Calu3 (cell line): ENCODE data around the gene CA12. TPM values are rescaled to one million over a fixed set of nuclear protein-coding genes. Genes with fewer than 3 reads are reported as not detected.

Source experiments
- BruUV-seq: library from RNA; stranded (reverse); fragments of 400-500 nt; replicated peaks from 2 replicates; lab custom pipeline; 2021; lab: Mats Ljungman, UMichigan
- CTCF ChIA-PET: fragments of 300-600 bp; sonication (Branson Sonifier 250); formaldehyde crosslinking; loops from one replicate; lab custom pipeline; 2022; ENCODE audit warnings: antibody characterized with exemption; lab: Charles Lee
- DNase-seq: peaks from one replicate; pipeline ENCODE4 v3.0.0; 2022
- H3K27ac Mint-ChIP-seq: one replicate; pipeline ENCODE4 v1.8.0; 2022; ENCODE audit warnings: mixed read lengths; ENCODE audit not compliant: unreplicated experiment
- H3K27me3 Mint-ChIP-seq: one replicate; pipeline ENCODE4 v1.8.0; 2022; ENCODE audit warnings: mixed read lengths; ENCODE audit not compliant: unreplicated experiment
- H3K36me3 Mint-ChIP-seq: one replicate; pipeline ENCODE4 v1.8.0; 2022; ENCODE audit warnings: mild to moderate bottlenecking, moderate library complexity, mixed read lengths; ENCODE audit not compliant: insufficient read depth, unreplicated experiment
- H3K4me1 Mint-ChIP-seq: one replicate; pipeline ENCODE4 v1.8.0; 2022; ENCODE audit warnings: mild to moderate bottlenecking, low read depth, mixed read lengths; ENCODE audit not compliant: unreplicated experiment
- H3K4me3 Mint-ChIP-seq: one replicate; pipeline ENCODE4 v1.8.0; 2022; ENCODE audit warnings: mild to moderate bottlenecking, low read depth, moderate library complexity, mixed read lengths; ENCODE audit not compliant: unreplicated experiment
- H3K9me3 Mint-ChIP-seq: one replicate; pipeline ENCODE4 v1.8.0; 2022; ENCODE audit warnings: low read depth, mixed read lengths; ENCODE audit not compliant: unreplicated experiment
- intact Hi-C: fragments of 100-400 bp; cut with micrococcal nuclease; formaldehyde crosslinking; loops from one replicate; pipeline ENCODE4 v1.10.0; 2022; ENCODE audit not compliant: unreplicated experiment
- total RNA-seq: library from RNA; stranded (reverse); gene quantifications from 2 replicates; pipeline ENCODE4 v1.2.3, GENCODE V29; 2022
- TF ChIP-seq, protein P1 (sequence below): fragments of 200-600 bp; IDR thresholded peaks from one replicate; pipeline ENCODE4 v1.8.0; 2022; ENCODE audit warnings: antibody characterized with exemption; ENCODE audit not compliant: unreplicated experiment

CA12 gene
- total RNA-seq, 1 experiment from 2014 or later, result 21.5 TPM

DNA sequence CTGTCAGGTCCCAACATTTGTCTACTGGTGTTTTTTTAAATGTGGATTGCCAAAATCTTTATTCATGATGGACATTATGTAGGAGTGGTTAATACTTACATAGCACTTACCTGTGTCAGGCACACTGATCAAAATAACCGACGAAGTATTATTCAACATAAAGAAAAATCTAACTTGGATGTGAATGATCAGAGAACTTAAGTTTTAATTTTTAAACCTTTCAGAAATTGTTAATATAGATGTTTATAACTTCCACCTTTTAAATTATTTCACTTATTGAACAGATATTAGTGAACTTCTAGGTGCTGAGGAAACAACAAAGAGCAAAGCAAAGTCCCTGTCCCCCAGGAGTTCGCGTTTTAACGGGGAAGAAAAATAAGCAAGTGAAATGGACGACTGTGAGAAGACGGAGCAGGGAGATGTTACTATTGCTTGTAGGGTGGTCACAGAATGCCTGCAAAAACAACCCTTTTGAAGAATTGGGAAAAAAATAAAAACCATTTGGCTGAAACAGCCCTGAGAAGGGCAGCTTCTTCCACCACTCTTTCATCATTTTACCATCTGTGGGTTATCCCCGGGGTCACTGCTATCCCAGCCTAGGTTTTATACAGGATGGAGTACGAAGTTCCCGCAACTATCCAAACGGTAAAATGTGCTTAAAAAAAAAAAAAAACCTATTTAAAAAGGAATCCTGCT, 105.2 kb downstream of the CA12 start:
- Mint-ChIP-seq H3K4me1 (no peaks in the 10 kb centered on the region), H3K36me3 (peaks cover 20% of the 10 kb centered on the region), H3K27me3 (no peaks in the 10 kb centered on the region), H3K27ac (peak overlapping the region; percentile 60), H3K4me3 (peak overlapping the region; percentile 76), H3K9me3 (no peaks in the 10 kb centered on the region)
- no peak for DNase-seq
- CTCF ChIA-PET, result interaction anchor here (0.7 kb wide), 4 partner anchors 29 to 841 kb away, joined by 3 to 5 read pairs (median 4); no protein-coding TSS in a partner anchor
- no TSS peak for BruUV-seq
- TF ChIP-seq, protein P1, sequence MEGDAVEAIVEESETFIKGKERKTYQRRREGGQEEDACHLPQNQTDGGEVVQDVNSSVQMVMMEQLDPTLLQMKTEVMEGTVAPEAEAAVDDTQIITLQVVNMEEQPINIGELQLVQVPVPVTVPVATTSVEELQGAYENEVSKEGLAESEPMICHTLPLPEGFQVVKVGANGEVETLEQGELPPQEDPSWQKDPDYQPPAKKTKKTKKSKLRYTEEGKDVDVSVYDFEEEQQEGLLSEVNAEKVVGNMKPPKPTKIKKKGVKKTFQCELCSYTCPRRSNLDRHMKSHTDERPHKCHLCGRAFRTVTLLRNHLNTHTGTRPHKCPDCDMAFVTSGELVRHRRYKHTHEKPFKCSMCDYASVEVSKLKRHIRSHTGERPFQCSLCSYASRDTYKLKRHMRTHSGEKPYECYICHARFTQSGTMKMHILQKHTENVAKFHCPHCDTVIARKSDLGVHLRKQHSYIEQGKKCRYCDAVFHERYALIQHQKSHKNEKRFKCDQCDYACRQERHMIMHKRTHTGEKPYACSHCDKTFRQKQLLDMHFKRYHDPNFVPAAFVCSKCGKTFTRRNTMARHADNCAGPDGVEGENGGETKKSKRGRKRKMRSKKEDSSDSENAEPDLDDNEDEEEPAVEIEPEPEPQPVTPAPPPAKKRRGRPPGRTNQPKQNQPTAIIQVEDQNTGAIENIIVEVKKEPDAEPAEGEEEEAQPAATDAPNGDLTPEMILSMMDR, result no peak
- intact Hi-C loops, result loop anchor here (5.0 kb wide), 2 partner anchors 74 to 109 kb away; no protein-coding TSS in a partner anchor

DNA sequence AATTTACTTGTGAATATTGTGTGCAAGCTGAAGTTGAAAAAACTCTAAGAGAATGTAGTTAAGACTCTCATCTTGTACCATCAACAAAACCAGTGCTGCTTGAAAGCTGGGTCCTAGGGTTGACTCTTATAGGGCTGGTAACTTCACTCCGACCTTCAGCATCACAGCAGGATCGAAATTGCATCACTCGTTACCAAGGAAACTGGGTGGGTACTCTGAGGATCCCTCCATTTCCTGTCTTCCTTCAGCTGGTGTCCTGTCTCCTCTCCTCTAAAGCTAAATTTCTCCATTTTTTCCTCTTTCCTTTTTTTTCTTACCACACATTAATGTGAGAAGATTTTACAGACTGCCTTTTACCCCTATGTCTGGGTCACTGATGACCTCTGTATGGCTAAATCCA, 107.2 kb downstream of the CA12 start:
- CTCF ChIA-PET, result no interaction called here

More for the DNA sequence above, 107.2 kb downstream of the CA12 start:
- Mint-ChIP-seq H3K4me1 (no peaks in the 10 kb centered on the region), H3K27ac (no peak overlapping the region), H3K9me3 (no peaks in the 10 kb centered on the region), H3K36me3 (peaks cover 20% of the 10 kb centered on the region), H3K27me3 (no peaks in the 10 kb centered on the region), H3K4me3 (no peak overlapping the region)
- BruUV-seq, result no TSS peak
- TF ChIP-seq, protein P1, result no peak
- DNase-seq, result no peak
- intact Hi-C loops, result no loop called here

Other genes starting within 250 kb of the CA12 start
- gene RPS27L, start 224.4 kb downstream of the CA12 start, total RNA-seq, result 64.4 and 66.8 TPM in 2 replicates
- gene RAB8B, start 192.2 kb downstream of the CA12 start, total RNA-seq, result 15.8 and 16.0 TPM in 2 replicates
- gene APH1B, start 104.2 kb downstream of the CA12 start, total RNA-seq, result 11.4 and 11.6 TPM in 2 replicates
- 70.7 and 80.8 TPM in 2 replicates for gene USP3, start 122.7 kb upstream of the CA12 start, total RNA-seq
- 0.71 and 1.3 TPM in 2 replicates for gene FBXL22, start 215.5 kb upstream of the CA12 start, total RNA-seq